ENCODE measurements around the gene PDE2A.

Gene PDE2A

DNA sequence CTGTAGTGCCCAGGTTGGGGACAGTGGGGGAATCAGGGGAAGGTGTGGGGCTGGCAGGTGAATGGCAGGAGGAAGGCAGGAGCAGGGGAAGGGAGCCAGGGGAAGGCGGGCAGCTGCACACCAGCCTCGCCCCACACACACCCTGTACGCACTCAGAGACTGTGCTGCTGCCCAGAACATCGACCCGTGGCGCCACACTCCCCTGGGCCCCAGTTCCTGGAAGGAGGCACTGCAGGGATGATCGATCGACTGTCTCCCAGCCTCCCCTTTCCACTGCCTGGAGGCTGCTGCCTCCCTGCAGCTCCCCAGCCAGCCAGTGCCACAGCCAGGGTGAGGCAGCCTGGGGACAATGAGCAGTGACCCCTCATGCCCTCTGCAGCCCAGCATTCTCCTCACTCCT is 19.2 kb downstream of the PDE2A start:
- no peak for DNase-seq

DNA sequence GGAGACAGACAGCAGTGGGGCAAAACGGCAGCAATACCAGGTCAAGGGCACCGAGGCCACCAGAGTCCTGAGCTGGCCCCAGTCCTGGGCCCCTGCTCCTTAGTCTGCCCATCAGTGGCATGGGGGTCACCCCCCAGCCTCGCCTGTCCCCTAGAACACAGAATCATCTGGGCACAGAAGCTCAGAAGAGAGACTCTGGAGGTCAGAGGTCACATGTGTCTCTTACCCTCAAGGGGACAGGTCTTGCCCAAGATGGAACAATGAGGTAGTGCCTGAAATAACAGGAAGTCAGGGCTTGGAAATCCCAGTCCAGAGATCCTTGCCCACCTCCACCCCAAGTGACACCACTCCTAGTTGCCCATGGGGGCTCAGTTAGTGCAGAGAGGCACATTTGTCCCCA is 20.6 kb downstream of the PDE2A start:
- DNase-seq, result no peak

DNA sequence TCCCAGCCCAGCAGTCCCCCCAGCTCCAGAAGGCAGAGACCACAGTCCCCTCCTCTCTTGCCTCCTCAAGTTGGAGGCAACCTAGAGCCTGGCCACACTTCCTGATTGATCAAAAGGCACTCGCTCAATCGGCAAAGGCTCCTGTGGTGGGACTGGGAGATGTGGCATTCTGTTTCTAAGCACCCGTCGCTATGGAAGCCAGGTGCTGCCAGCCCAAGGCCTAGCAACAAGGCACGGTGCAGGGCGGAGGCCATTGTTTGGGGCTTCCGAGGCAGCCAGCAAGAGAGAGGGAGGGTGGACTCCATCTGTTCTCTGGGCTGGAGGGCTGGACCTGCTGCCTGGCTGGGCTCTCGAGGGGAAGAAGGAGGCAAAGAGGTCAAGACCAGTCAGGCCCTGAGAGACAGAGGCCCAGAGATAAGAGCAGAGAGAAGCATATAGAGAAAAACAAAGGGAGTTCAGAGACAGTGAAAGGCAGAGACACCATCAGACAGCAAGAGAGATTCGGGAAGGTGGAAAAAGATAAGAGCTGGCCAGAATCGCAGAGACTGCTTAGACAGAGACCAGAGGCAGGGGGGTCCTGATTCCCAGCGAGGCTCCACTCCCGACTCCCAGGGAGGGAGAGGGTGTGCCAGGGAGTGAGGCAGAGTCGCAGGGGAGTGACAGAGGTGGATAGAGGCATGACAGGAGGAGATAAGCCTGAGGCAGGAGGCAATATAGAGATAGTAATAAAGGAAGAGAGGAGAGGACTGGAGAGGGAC is 21.2 kb downstream of the PDE2A start:
- no peak for DNase-seq

DNA sequence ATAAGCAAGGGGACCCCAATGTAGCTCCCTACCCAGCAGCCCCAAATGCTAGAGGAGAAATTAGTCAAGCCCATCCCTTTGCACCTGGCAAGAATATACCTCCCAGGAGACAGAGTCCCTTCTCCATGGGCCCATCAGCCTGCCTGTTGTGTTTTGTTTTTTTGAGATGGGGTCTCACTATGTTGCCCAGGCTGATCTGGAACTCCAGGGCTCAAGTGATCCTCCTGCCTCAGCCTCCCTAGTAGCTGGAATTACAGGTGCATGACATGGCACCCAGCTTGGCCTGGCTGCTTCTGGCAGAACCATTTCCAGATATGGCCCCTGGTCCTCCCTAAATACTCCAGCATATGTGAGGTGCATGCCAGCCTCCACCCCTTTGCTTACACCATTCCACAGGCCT is 22.1 kb downstream of the PDE2A start:
- DNase-seq, result no peak

DNA sequence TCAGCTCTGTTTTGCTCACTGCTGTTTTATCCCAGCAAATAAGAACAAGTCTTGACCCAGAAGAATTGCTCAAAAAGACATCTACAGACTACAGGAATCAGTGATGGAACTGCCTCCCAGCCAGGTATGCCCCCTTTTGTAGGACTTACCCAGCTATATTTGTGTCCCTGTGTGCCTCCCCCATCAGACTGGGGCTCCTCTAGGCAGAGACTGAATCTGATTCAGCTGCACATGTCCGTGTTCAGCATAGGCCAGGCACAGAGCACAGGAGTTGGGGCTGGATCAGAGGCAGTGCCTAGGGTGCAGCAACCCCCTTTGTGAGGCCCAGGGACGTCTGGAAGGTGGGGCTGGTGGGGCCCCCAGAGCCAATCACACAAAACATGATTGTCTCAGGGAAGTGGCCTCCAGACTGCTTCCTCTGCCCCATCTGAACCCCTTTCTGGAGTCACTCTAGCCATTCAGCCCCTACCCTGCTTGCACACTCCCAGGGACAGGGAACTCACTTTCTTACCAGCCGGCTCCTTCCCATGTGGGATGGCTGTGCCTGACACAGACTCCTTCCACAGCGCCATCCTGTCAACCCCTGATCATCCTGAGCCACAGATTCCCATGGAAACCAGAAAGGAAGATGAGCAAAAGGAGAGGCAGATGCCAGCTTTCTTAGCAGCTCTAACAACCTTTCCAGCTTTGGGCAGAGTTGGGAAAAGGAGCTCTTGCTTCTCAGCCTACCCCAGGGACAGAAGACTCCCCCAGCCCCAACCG is 24.8 kb downstream of the PDE2A start:
- no peak for DNase-seq

DNA sequence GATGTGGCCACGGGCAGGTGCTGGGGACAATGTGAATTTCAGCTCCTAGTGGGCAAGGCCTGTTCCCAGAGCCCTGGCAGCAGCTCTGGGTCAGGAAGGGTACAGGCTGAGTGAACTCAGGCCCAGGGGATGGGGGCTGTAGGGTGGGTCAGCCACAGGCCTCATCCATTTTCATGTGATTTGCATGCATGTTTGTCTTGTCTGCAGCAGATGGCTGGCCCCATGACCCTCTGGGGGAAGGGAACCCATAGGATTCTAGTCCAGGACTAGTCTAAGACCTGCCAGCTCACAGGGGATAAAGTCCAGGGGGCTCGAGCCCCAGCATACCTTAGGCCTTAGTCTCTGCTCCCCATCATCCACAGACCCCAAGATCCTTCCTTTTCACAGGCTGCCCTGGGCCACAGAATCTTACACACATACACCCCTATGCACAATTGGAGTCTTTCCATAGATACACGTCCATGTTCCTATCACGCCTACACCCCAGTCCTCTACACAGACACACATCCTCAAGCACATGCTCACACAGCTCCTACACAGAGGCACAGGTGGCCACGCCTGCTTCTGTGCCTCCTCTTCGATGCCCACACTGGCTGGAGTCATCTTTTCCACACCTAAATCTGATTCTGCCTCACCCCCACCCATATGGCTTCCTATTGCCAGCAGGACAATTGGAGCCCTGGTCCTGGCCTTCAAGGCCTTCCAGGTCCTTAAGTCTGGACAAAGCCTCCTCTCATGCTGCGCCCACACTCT is 25.7 kb downstream of the PDE2A start:
- DNase-seq, result no peak

DNA sequence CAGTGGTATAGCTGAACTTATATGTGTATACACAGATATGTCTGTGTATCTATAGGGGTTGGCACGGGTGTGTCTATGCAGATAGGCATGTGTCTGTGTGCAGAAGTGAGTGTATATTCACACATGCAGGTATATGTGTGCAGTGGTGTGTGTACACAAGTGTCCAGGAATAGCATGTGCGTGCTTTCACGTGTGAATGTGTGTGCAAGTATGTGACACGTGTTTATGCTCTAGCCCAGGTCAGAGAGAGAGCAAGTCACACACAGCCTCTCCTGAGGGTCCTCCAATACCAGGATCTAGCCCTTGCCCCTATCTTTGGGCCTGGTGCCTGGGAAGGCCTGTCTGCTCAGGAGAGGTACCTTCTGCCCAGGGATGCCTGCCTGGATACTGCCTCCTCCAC is 26.3 kb downstream of the PDE2A start:
- DNase-seq, result no peak

DNA sequence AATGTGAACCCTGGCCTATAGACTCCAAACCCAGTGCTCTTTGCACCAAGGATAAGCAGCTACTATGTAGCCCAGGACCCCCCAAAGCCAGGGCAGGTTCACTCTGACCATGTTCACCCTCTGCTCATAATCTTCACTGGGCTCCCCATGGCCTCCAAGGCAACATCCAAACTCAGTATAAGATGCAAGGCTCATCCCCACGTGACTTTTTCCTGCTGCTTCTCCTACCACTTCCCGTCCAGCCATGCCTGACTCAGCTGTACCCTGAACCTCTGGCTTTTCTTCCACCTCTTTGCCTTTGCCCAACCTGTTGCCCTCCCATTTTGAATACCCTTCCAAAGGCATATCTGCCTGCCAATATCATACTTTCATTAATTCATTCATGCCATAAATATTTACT is 27.8 kb downstream of the PDE2A start:
- no peak for DNase-seq

DNA sequence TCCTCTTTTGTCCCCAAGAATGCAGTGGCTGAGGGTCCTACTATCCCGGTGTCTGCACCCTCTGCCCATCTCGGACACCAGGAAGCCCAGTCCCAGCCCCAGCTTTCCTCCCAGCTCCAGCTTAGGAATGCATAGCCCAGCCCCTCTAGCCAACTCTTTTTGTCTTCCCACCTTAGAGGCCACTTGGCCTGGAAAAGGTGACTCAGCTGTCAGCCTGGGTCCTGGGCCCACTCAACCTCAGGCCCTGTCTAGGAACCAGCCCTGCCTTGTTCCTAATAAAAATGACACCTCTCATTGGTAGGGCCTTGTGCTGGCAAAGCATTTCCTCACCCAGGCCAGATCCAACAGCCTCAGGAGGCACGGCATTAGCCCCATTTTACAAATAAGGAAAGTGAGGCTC is 28.2 kb downstream of the PDE2A start:
- no peak for DNase-seq

DNA sequence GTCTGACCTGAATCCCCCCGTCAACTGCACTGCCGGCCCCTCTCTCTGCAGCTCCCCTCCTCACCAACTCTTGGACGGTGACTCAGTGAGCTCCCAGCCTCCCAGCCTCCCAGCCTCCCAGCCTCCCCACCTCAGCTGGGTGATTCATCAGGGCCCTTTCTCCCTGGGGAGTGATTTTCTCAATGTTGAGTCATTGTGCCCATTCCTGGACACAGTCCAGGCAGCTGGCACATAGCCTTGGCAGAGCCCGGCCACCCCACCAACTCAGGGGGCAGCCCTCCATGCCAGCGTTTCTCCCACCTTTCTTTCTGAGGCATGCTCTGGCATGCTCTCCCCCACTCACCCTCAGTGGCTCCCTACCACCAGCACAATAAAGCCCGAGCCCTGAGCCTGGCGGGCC is 30.7 kb downstream of the PDE2A start:
- peak; percentile 6 for DNase-seq

DNA sequence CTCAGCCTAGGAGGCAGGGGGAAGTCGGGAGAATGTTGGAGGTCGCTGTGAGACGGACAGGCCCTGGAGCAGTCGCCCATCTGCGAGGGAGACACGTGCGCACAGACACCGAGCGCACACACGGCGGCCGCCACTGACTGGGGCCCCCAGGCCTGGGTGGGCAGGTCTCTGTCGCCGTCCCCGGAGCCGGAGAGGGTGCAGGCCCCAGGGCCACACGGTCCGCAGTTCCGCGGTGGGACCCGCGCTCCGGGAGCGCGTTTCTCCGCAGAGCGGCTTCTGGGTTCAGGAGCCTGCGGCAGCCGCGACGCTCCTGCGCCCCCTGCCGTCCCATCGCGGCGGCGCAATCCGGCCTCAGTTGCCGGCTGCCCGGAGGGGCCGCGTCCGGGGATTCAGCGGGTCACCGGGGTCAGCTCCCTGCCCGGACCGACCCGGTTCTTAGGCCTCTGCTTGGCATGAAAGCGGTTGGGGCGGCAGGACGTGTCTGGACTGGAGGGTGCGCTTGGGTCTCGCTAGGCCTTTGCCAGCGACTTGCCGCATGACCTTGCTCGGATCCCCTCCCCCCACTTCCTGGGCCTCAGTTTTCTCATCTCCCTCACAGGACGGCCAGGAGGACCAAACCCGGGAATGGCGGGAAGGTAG is 31.2 kb downstream of the PDE2A start:
- peak; percentile 74 for DNase-seq

DNA sequence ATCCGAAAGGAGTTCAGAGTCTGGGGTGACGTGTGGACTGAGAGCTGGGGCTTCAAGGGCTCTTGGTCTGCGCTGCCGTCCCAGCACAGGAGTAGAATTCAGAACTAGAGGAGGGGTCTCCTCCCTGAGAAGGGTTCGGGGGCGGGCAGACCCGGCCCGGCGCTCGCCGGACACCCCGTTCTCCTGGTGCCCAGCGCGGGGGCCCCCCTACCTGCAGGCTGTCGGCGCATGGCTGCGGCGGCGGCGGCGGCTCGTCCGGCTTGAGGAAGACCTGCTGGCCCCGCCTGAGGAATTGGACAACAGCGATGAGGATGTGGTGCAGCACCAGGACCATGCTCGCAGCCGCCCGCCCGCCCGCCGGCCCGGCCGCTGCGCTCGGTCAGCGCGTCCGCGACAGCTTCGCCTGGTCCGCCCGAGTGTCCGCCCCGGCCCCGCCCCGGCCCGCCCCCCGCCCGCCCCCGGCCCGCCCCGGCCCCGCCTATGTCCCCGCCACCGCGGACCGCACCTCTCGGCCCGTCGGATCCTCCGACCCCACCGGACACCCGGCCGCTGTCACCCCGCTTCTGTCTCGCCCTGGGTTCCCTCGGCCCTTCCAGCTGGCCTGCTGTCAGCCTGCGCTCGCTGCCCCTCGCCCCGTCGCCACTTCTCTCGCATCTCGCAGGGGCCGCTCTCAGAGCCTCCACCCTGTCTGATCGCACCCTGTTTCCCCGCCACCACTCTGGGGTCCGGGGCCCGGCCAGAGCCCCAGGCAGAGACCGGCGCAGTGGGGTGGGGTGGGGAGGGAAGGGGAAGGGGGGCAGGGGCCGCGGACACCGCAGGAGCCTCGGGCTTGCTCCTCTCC is 32.0 kb downstream of the PDE2A start:
- peak; percentile 42 for DNase-seq

DNA sequence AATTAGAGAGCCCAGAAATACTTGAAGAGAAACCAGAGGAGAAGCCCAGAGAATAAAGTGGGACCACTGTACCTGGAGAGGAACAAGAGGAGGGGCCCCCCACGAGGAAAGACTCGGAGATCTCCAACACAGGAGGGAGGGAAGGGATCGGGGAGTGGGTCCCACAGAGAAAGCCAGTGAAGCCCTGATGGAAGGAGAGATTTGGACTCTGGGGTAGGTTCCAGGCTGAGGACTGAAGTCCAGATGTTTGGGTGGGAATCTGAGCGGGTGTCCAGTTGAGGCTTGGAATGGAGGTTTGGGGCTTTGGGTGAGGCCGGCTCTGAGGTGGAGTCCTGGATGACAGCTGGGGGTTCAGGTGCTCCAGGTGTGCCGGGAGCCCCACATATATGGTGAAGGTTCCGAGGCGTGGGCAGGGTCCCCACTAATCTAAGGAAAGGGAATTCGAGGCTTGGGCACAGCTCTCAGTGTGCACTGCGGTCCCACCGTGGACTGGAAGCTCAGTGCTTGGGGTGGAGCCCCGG is 32.6 kb downstream of the PDE2A start:
- peak; percentile 5 for DNase-seq

DNA sequence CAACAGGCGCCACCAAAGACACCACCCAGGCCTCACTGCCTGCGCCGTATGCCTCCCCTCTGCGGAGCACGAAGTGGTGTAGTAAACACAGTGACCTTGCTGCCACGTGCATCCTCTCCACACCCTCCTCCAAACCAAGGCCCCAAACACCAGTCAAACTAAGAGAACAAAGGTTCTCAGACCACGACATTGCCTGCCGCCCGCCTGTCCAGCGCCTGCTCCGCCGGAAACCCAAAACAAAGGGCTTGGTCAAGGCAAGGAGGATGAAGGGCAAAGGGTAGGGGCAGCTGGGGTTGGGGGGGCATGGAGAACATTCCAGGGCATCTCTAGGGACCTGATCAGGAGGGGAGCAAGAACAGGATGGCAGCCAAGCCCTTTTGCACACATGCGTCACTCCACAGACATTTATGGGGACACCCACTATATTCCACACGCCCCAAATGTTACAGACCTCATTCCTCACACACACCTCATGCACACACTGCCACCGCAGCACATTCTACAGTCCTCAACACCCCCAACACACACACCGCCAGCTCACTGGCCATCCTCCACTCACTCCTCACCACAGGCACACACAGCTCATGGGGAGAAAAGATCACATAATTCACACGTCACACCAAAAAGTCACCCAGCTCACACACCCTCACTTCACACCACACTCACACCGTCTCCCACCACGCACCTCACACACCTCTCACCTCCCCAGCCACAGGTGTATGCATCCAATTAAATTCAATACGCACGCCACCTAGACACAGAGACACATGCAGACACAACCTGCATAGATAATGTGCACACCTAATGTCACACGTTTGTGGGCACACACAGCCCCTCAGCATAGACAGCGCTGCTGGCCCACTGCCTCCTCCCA is 34.5 kb downstream of the PDE2A start:
- DNase-seq, result no peak

DNA sequence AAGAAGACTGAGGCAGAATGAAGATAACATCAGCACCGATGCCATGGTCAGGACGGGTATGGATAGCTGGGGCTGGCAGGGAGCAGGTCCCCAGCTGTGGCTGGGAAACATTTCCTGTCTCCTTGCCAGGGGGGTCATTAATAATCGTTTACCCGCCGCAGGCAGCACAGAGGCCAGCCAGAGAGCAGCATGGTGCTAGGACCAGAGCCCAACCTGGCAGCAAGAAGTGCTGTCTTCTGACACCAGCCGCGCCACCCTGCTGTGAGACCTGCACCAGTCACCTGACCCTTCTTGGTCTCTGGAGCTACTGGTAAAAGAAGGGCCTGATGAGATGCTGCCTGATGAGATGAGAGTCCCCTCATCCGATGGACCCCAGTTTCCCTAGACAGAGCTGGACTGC is 36.3 kb downstream of the PDE2A start:
- DNase-seq, result no peak

DNA sequence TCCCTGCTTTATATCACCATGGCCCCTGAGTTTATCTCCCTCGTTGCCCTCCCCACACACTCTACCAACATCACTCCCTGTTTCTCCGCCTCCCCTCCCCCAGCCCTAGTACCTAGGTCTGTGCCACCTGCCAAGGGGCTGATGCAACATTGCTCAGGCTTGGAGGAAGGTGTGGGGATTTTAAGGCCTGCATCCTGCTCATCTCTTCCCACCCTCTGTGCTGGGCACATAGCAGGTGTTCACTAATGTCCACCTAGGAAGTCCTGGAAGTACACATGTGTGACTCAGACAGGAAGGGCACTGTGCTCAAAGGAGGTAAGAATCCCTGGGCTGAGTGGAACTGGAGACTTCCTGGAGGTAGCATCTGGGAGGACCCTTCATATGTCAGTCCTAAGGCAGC is 37.0 kb downstream of the PDE2A start:
- DNase-seq, result no peak

DNA sequence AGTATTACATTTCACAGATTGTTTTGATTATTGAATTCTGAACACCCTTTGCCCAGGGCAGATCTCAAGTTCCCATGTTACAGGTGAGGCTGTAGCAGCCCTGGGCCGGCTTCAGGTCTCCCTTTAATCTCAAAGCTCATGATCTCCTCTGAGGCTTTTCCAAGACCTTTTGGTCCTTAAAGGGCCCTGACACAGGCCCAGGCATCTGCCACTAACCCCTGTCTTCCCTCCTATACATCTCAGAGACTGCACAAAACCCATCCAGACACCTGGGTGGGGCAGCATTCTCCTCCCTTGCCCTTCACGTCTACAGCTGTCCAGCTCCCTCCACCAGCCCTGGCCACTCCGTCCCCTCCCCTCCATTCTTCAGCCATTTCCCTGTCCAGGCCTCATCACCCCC is 37.8 kb downstream of the PDE2A start:
- DNase-seq, result no peak

DNA sequence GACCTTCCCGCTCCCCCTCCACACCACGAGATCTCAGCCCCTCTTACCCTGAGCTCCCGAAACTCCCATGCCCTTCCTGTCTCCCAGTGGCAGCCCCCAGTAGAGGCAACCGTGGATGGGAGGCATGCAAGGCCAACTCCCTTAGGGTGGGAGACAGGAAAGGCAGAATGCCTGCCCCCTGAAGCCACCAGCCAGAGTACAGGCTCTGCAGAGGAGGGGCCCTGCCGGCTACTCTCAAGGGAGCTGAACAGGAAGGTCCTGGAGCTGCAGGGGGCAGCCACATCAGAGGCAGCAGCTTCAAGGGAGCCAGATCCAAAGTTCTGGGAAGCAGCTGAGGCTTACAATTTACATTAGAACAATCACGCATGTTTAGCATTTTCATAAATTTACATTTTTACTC is 38.3 kb downstream of the PDE2A start:
- DNase-seq, result no peak

DNA sequence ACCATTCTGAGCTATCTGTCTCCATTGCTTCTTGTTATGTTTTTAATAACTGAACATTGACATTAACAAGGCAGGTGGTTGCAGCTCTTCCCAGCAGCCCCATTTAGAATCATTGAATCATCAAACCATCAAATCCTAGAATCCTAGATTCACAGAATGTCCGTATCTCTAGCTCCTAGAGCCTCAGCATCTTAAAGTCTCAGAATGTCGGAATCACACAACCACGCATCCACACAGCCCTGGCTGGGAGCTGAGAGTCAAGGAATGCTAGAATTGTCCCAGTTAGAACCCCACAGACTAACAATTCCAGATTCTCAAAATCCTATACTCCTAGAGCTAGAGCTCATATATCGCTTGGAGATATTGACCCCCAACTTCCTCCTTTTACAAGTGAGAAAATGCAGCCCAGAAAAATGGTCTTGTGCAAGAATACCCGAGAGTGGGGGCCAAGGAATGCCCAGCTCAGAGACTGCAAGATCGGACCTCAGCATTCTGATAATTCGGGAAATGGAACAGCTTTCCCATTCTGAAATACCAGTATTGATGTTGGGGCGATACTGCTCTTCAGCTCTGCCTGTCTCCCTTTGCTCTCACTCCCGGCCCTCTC is 38.8 kb downstream of the PDE2A start:
- DNase-seq, result no peak

DNA sequence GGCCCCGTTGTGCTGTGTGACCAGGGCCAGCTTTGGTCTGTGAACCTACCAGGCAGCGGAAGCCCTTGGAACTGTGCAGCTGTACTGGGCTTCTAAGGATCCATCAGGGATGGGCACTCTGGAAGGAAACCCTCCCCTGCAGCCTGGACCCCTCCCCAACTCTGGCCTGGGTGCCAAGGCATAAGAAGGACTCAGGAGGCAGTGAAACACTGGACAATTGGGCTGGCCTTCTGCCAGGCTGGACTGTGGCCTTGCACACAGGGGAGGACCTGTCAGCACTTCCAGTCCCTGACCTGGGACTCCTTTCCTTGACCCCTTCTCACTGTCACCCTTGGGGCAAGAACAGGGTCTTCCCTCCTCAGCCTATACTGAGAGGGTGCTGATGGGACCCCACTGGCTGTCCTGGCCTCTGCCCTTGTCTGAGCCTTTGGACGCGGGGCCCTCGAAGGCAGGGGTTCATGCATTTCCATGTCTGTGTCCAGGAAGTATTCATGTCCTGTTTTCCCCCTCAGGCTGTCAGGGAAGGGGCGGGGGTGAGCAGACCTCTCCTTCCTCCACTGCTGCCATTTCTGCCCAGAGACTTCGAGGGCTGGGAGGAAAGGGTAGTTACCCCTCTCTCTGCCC is 39.6 kb downstream of the PDE2A start:
- DNase-seq, result no peak
